Neural cell (in vitro differentiated cells): ENCODE results near the gene ZNF22. TPM values are rescaled to one million over a fixed set of nuclear protein-coding genes. Genes with fewer than 3 reads are reported as not detected.

Source experiments
- H2AFZ ChIP-seq: fragments of 200-600, 300-800 bp; sonication (generic), shearing (Covaris generic); 2 replicates; pipeline ENCODE4 v1.6.0; 2014; ENCODE audit warnings: low read depth, mild to moderate bottlenecking, antibody characterized with exemption, low read length, moderate library complexity
- H3F3A ChIP-seq: fragments of 200-600 bp; shearing (Covaris generic); 2 replicates; pipeline ENCODE4 v1.6.1; 2016; ENCODE audit warnings: mild to moderate bottlenecking, moderate library complexity, mixed read lengths, antibody characterized with exemption, low read length; ENCODE audit not compliant: insufficient read depth, poor library complexity, severe bottlenecking
- H3K27ac ChIP-seq: fragments of 200-600, 300-800 bp; sonication (generic), shearing (Covaris generic); 2 replicates; pipeline ENCODE4 v1.5.1; 2014; ENCODE audit warnings: mild to moderate bottlenecking, low read length, moderate library complexity
- H3K27me3 ChIP-seq: fragments of 300-800, 200-600 bp; sonication (generic), shearing (Covaris generic); 2 replicates; pipeline ENCODE4 v1.6.0; 2014; ENCODE audit warnings: mild to moderate bottlenecking, low read depth, low read length, moderate library complexity; ENCODE audit not compliant: insufficient read depth
- H3K36me3 ChIP-seq: fragments of 300-800, 200-600 bp; sonication (generic), shearing (Covaris generic); 2 replicates; pipeline ENCODE4 v1.5.1; 2014; ENCODE audit warnings: mild to moderate bottlenecking, antibody characterized with exemption, low read length, moderate library complexity; ENCODE audit not compliant: insufficient read depth
- H3K4me2 ChIP-seq: fragments of 300-800, 200-600 bp; sonication (generic), shearing (Covaris generic); 2 replicates; pipeline ENCODE4 v1.6.0; 2014; ENCODE audit warnings: mild to moderate bottlenecking, low read length
- H3K4me3 ChIP-seq: fragments of 300-800, 200-600 bp; sonication (generic), shearing (Covaris generic); 2 replicates; pipeline ENCODE4 v1.5.1; 2014; ENCODE audit warnings: mild to moderate bottlenecking, low read length, moderate library complexity
- H3K79me2 ChIP-seq: fragments of 200-600 bp; shearing (Covaris generic); replicated peaks from 2 replicates; pipeline ENCODE4 v1.6.0; 2014; ENCODE audit warnings: mild to moderate bottlenecking, low read length, moderate library complexity; ENCODE audit not compliant: insufficient read depth
- H3K9ac ChIP-seq: fragments of 300-800, 200-600 bp; sonication (generic), shearing (Covaris generic); 2 replicates; pipeline ENCODE4 v1.6.1; 2016; ENCODE audit warnings: mild to moderate bottlenecking, low read length, mixed read lengths
- H3K9me2 ChIP-seq: fragments of 200-600 bp; shearing (Covaris generic); 2 replicates; pipeline ENCODE4 v1.6.1; 2016; ENCODE audit warnings: mild to moderate bottlenecking, low read length, mixed read lengths; ENCODE audit not compliant: insufficient read depth
- H3K9me3 ChIP-seq: fragments of 200-600, 300-800 bp; sonication (generic), shearing (Covaris generic); 2 replicates; pipeline ENCODE4 v1.6.1; 2016; ENCODE audit warnings: mild to moderate bottlenecking, mixed run types, low read length, moderate library complexity, mixed read lengths
- H4K20me1 ChIP-seq: fragments of 200-600 bp; shearing (Covaris generic); 2 replicates; pipeline ENCODE4 v1.6.1; 2016; ENCODE audit warnings: mild to moderate bottlenecking, mixed run types; ENCODE audit not compliant: insufficient read depth
- EP300 ChIP-seq: fragments of 450-650 bp; conservative IDR thresholded peaks from 2 replicates; pipeline ENCODE4 v1.6.1; 2014; ENCODE audit warnings: antibody characterized with exemption, mild to moderate bottlenecking, moderate library complexity; ENCODE audit not compliant: poor library complexity, severe bottlenecking
- EZH2 ChIP-seq: fragments of 200-600, 300-800 bp; shearing (Covaris generic), sonication (generic); IDR thresholded peaks from 2 replicates; pipeline ENCODE4 v1.6.1; 2014; ENCODE audit warnings: antibody characterized with exemption, low read length, borderline replicate concordance, mild to moderate bottlenecking; ENCODE audit not compliant: insufficient read depth, poor library complexity, severe bottlenecking
- MXI1 ChIP-seq: fragments of 450-650 bp; conservative IDR thresholded peaks from 2 replicates; pipeline ENCODE4 v1.6.1; 2014; ENCODE audit warnings: antibody characterized with exemption, mild to moderate bottlenecking; ENCODE audit not compliant: poor library complexity, severe bottlenecking
- POLR2AphosphoS5 ChIP-seq: IDR thresholded peaks from 2 replicates; pipeline ENCODE4 v1.6.1; 2012
- RAD21 ChIP-seq: fragments of 450-650 bp; conservative IDR thresholded peaks from 2 replicates; pipeline ENCODE4 v1.6.1; 2014; ENCODE audit warnings: antibody characterized with exemption, mild to moderate bottlenecking, moderate library complexity
- SMC3 ChIP-seq: fragments of 450-650 bp; conservative IDR thresholded peaks from 2 replicates; pipeline ENCODE4 v1.6.1; 2014; ENCODE audit warnings: antibody characterized with exemption, mild to moderate bottlenecking, moderate library complexity; ENCODE audit not compliant: poor library complexity
- TAF1 ChIP-seq: IDR thresholded peaks from 2 replicates; pipeline ENCODE4 v1.6.1; 2012; ENCODE audit warnings: low read depth
- polyA plus RNA-seq: library from polyadenylated mRNA; depleted of rRNA; stranded (reverse); fragments of >200 nt; gene quantifications from 2 replicates; pipeline ENCODE4 v1.2.3, GENCODE V29; 2014
- TF ChIP-seq, protein P1 (sequence below): fragments of 450-650 bp; IDR thresholded peaks from 2 replicates; pipeline ENCODE4 v1.5.1; 2014; ENCODE audit warnings: antibody characterized with exemption, mild to moderate bottlenecking, moderate library complexity; ENCODE audit not compliant: poor library complexity, severe bottlenecking
- TF ChIP-seq, protein P2 (sequence below): IDR thresholded peaks from 2 replicates; pipeline ENCODE4 v1.6.1; 2012; ENCODE audit warnings: borderline replicate concordance

The ZNF22 gene
- polyA plus RNA-seq, 1 donor from 2014 or later: 32.9 TPM

DNA sequence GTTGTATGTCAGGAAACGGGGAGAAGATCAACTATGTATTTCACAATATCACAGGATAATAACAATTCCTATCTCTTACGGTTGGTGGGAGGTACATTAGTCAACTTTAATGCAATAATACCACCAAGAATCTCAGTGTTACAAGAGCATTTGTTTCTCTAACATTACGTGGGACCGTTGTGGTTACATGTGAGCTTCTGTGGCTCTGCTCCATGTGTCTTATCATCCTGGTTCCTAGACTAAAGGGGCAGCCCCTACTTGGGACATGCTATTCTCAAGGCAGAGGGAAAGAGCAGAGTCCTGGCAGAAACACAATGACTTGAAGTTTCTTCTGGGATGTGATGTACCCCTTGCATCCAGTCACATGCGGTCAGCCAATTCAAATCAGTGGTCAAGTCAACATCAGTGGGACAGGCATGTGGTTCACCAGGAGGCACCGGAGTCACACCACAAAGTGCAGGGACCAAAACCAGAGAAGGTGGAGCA, 2.5 kb upstream of the ZNF22 start:
- Histone ChIP-seq H3K9me3 (no peaks in the 10 kb centered on the region), H2AFZ (no peak overlapping the region), H3K9ac (no peak overlapping the region), H3K79me2 (peaks cover 14% of the 10 kb centered on the region), H3K4me2 (no peak overlapping the region), H4K20me1 (no peaks in the 10 kb centered on the region), H3K4me3 (no peak overlapping the region), H3K27ac (no peak overlapping the region), H3K9me2 (no peaks in the 10 kb centered on the region), H3F3A (no peaks in the 10 kb centered on the region), H3K27me3 (no peaks in the 10 kb centered on the region), H3K36me3 (no peaks in the 10 kb centered on the region)
- TF ChIP-seq RAD21 (no peak), MXI1 (no peak), EP300 (no peak), SMC3 (no peak), EZH2 (no peak), TAF1 (no peak), POLR2AphosphoS5 (no peak)
- TF ChIP-seq, protein P1, sequence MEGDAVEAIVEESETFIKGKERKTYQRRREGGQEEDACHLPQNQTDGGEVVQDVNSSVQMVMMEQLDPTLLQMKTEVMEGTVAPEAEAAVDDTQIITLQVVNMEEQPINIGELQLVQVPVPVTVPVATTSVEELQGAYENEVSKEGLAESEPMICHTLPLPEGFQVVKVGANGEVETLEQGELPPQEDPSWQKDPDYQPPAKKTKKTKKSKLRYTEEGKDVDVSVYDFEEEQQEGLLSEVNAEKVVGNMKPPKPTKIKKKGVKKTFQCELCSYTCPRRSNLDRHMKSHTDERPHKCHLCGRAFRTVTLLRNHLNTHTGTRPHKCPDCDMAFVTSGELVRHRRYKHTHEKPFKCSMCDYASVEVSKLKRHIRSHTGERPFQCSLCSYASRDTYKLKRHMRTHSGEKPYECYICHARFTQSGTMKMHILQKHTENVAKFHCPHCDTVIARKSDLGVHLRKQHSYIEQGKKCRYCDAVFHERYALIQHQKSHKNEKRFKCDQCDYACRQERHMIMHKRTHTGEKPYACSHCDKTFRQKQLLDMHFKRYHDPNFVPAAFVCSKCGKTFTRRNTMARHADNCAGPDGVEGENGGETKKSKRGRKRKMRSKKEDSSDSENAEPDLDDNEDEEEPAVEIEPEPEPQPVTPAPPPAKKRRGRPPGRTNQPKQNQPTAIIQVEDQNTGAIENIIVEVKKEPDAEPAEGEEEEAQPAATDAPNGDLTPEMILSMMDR: no peak
- TF ChIP-seq, protein P2, sequence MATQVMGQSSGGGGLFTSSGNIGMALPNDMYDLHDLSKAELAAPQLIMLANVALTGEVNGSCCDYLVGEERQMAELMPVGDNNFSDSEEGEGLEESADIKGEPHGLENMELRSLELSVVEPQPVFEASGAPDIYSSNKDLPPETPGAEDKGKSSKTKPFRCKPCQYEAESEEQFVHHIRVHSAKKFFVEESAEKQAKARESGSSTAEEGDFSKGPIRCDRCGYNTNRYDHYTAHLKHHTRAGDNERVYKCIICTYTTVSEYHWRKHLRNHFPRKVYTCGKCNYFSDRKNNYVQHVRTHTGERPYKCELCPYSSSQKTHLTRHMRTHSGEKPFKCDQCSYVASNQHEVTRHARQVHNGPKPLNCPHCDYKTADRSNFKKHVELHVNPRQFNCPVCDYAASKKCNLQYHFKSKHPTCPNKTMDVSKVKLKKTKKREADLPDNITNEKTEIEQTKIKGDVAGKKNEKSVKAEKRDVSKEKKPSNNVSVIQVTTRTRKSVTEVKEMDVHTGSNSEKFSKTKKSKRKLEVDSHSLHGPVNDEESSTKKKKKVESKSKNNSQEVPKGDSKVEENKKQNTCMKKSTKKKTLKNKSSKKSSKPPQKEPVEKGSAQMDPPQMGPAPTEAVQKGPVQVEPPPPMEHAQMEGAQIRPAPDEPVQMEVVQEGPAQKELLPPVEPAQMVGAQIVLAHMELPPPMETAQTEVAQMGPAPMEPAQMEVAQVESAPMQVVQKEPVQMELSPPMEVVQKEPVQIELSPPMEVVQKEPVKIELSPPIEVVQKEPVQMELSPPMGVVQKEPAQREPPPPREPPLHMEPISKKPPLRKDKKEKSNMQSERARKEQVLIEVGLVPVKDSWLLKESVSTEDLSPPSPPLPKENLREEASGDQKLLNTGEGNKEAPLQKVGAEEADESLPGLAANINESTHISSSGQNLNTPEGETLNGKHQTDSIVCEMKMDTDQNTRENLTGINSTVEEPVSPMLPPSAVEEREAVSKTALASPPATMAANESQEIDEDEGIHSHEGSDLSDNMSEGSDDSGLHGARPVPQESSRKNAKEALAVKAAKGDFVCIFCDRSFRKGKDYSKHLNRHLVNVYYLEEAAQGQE: no peak

DNA sequence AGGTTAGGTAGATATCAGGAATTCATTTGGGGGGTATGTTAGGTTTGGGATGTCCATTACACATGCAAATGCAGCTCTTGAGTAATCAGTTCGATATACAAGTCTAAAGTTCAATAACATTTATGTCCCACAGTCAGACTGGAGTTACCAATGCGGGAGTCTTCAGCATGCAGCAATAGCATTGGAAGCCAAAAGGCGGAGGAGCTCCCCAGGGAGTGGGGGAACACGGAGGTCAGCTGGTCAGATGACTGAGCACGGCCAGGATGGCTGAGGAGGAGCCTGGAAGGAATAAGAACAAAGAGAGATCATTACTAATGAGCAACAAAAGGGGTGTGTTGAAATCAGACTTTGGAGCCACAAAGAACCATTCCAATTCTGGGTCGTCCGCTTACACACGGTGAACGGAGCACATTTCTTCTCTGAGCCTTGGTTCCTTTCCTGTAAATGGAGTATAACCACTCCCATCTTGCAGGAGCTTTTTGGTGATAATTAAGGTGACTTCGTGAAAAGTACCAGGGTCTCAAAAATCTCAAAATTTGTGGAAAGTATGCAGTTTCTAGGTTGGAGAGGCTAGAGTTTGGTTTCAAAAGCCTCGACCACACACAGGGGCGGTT, 478 bp upstream of the ZNF22 start:
- Histone ChIP-seq H3K27me3 (no peaks in the 10 kb centered on the region), H4K20me1 (no peaks in the 10 kb centered on the region), H3K9me3 (no peaks in the 10 kb centered on the region), H3K4me3 (peak overlapping the region; percentile 74), H3K9ac (peak overlapping the region; percentile 70), H2AFZ (peak overlapping the region; percentile 36), H3K36me3 (no peaks in the 10 kb centered on the region), H3K9me2 (no peaks in the 10 kb centered on the region), H3K27ac (peak overlapping the region; percentile 62), H3K79me2 (peaks cover 14% of the 10 kb centered on the region), H3K4me2 (no peak overlapping the region), H3F3A (no peaks in the 10 kb centered on the region)
- no peak for TF ChIP-seq TAF1
- TF ChIP-seq, protein P2: no peak
- TF ChIP-seq EP300: no peak
- no peak for TF ChIP-seq POLR2AphosphoS5
- TF ChIP-seq SMC3: no peak
- no peak for TF ChIP-seq RAD21
- TF ChIP-seq, protein P1: no peak
- TF ChIP-seq MXI1: no peak
- no peak for TF ChIP-seq EZH2
